Anterior cingulate cortex (tissue), 58 donors: Measurements from ENCODE around the gene ZNF646.
"Not testable (repeated sequence)": the region's sequence is repeated elsewhere in the genome, so short reads cannot be mapped to it uniquely, and the experiment has no call there.

Experiments used
- DNase-seq, 58 donors: peaks; one replicate each; lab custom pipeline; 2025; lab: John Stamatoyannopoulos, UW

ZNF646 gene

GRCh38 chr16:31083081-31083480 is 8.9 kb downstream of the ZNF646 start:
- DNase-seq = no peak

GRCh38 chr16:31083556-31083955 is 9.3 kb downstream of the ZNF646 start:
- DNase-seq = no peak

- DNase-seq = no peak
These were observed 9.8 kb downstream of the ZNF646 start for GRCh38 chr16:31083981-31084380.

GRCh38 chr16:31084584-31085302 is 10.5 kb downstream of the ZNF646 start:
- DNase-seq = no peak

- DNase-seq = no peak
These were observed 11.2 kb downstream of the ZNF646 start for GRCh38 chr16:31085411-31085810.

GRCh38 chr16:31085873-31086628 is 11.8 kb downstream of the ZNF646 start:
- peak in 1 of 58 donors; percentile 8 for DNase-seq

GRCh38 chr16:31086629-31086906 is 12.3 kb downstream of the ZNF646 start:
- DNase-seq = no peak

- DNase-seq = no peak
These were observed 13.3 kb downstream of the ZNF646 start for GRCh38 chr16:31087481-31087880.

- no peak for DNase-seq
These were observed 13.7 kb downstream of the ZNF646 start for GRCh38 chr16:31087971-31088370.

GRCh38 chr16:31088459-31089183 is 14.4 kb downstream of the ZNF646 start, which contains the start of gene PRSS53:
Gene PRSS53, minus strand, starts transcription at chr16:31088943. Its CDS starts 134 bp downstream, at chr16:31088809.
- DNase-seq = no peak

- no peak for DNase-seq
These were observed 15.0 kb downstream of the ZNF646 start for GRCh38 chr16:31089199-31089598.

- no peak for DNase-seq
These were observed 16.3 kb downstream of the ZNF646 start for GRCh38 chr16:31090540-31090939.

GRCh38 chr16:31092330-31092729 is 18.1 kb downstream of the ZNF646 start:
- DNase-seq = peak in 4 of 58 donors; percentile 11 to 33 (median 18)

- peak in 43 of 58 donors; percentile 13 to 83 (median 44) for DNase-seq
These were observed 19.0 kb downstream of the ZNF646 start for GRCh38 chr16:31093132-31093703.

- DNase-seq = peak in 8 of 58 donors; percentile 18 to 60 (median 46)
These were observed 19.8 kb downstream of the ZNF646 start for GRCh38 chr16:31094088-31094423.

GRCh38 chr16:31094424-31095120 is 20.4 kb downstream of the ZNF646 start, which contains the start of gene VKORC1:
Gene VKORC1, minus strand, starts transcription at chr16:31094797. Its CDS starts 68 bp downstream, at chr16:31094729.
- peak; percentile 56 to 97 (median 90) for DNase-seq

GRCh38 chr16:31099860-31100638 is 25.8 kb downstream of the ZNF646 start:
- no peak for DNase-seq

- DNase-seq = not testable (repeated sequence)
These were observed 26.8 kb downstream of the ZNF646 start for GRCh38 chr16:31100876-31101641.
